ENCODE measurements around the gene TCF4.

Gene TCF4

GRCh38 chr18:55504808-55505207 lies 83.2 kb downstream of the TCF4 start:
- DNase-seq (ENCODE audit: low read depth, low spot score) = no peak

- no peak for DNase-seq (ENCODE audit: low read depth, low spot score)
Observed at GRCh38 chr18:55503167-55503820, 84.7 kb downstream of the TCF4 start.

DNA sequence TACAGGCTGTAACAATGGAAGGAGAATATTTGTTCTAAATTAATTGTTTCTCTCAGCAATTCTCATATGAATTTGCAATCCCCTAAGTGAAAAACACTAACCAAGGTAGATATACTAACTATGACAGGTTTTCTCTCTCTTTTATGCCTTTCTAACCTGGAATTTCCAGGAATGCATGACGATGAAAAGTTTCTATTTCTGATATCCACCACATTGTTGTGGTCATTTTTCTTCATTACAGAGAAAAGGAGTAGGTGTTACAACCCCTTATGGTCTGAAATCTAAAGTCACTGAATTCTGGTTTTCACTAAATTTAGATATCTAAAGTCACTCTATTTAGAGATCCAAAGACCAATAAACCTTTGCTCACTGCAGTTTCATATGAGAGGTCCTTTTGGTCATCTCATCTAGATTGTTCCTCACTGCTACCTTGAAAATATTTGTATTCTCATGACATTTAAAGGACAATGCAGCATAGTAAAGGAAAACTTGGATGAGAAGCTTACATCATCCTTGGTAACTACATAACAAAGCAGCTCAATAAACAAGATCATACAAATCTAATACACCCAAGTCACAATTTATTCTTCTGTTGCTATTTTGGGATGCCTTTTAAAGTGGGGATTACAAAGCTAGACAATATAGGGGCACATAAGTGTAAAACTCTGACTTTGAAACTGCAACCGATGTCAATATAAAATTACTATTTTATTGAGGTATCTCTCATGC lies 85.8 kb downstream of the TCF4 start:
- no peak for DNase-seq (ENCODE audit: low read depth, low spot score)

GRCh38 chr18:55501579-55501978 lies 86.4 kb downstream of the TCF4 start:
- no peak for DNase-seq (ENCODE audit: low read depth, low spot score)

GRCh38 chr18:55500316-55501086 lies 87.5 kb downstream of the TCF4 start:
- no peak for DNase-seq (ENCODE audit: low read depth, low spot score)

DNA sequence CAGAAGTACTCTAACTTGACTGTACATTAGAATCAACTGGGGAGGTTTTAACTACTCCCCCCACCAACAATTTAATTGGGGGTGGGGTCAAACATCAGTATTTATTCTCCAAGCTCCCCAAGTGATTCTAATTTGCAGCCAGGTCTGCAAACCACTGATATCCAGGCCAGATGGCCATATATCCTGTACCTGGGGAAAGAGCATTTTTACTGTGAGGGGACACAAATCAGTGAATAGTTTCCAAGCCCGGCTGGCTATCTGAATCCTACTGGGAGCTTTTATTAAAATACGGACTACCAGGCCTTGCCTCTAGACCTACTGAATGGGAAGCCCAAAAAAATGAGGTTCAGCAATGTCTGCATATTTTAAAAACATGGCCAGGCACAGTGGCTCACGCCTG lies 88.5 kb downstream of the TCF4 start:
- DNase-seq (ENCODE audit: low read depth, low spot score) = no peak

DNA sequence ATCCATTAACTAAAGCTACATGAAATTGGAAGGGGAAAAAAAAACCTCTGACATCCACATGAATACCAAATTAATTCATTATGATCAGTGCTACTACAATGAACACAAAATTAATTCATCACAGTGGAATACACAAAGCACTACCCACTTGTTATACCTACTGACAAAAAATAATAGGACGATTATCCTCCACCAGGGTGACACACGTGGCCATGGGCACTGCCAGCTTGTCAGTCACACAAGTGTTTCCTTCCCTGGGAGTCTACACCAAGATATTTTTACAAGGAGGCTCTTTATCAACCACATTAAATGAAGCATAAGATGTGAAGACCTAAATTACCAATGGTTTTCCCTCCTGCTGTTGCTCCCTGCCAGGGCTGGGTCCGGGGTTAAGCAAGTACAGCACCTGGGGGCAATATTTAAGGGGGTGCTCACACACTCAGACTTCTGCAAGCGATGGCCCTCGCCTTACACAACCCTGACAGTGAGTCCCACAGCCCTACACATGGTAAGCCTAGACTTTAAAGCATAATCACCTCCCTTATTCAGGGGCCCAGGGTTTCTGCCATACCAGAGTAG lies 90.1 kb downstream of the TCF4 start:
- DNase-seq (ENCODE audit: low read depth, low spot score) = no peak

DNA sequence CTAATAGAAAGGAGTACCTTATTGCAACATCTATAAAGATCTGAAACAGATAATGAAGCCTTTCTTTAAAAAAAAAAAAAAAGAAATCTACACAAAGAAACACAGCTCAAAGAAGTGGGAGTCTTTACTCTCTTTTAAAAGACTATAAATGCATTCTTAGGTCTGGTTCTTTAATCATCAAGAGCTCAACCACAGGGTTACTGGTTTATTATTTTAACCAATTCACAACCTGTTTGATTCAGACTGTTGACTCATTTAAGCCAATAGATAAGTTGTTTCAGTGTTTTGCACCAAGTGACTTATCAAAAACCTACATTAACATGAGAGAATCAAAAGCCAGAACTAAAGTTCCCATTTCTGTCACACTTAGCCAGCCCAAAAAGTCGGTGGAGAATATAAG lies 93.1 kb downstream of the TCF4 start:
- no peak for DNase-seq (ENCODE audit: low read depth, low spot score)

- DNase-seq (ENCODE audit: low read depth, low spot score) = no peak
Observed at GRCh38 chr18:55494441-55494840, 93.6 kb downstream of the TCF4 start.

GRCh38 chr18:55491616-55492015 lies 96.4 kb downstream of the TCF4 start:
- DNase-seq (ENCODE audit: low read depth, low spot score) = no peak

- DNase-seq (ENCODE audit: low read depth, low spot score) = no peak
Observed at GRCh38 chr18:55489034-55489986, 98.7 kb downstream of the TCF4 start.

- DNase-seq (ENCODE audit: low read depth, low spot score) = no peak
Observed at GRCh38 chr18:55488473-55488872, 99.5 kb downstream of the TCF4 start.

- no peak for DNase-seq (ENCODE audit: low read depth, low spot score)
Observed at GRCh38 chr18:55487997-55488396, 100.0 kb downstream of the TCF4 start.

- DNase-seq (ENCODE audit: low read depth, low spot score) = no peak
Observed at GRCh38 chr18:55486936-55487335, 101.1 kb downstream of the TCF4 start.

DNA sequence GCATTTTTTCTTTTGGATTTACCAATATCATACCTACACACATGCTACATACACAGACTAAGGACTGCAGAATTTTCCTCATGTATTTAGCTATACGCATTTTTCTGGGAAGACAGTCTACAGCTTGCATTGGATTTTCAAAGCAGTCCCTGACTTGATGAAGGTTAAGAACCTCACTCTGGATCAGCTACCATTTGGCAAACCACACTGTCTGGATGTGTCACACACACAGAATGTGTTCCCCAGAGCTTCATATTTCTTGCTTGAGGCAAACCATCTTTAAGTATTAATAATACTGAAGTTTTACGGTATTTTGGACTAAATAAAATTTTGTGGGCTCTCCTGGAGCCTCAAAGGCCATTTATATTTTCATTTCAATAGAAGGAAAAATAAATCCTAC lies 102.3 kb downstream of the TCF4 start:
- no peak for DNase-seq (ENCODE audit: low read depth, low spot score)

- DNase-seq (ENCODE audit: low read depth, low spot score) = no peak
Observed at GRCh38 chr18:55484773-55485172, 103.2 kb downstream of the TCF4 start.

GRCh38 chr18:55483266-55483871 lies 104.6 kb downstream of the TCF4 start:
- DNase-seq (ENCODE audit: low read depth, low spot score) = no peak

DNA sequence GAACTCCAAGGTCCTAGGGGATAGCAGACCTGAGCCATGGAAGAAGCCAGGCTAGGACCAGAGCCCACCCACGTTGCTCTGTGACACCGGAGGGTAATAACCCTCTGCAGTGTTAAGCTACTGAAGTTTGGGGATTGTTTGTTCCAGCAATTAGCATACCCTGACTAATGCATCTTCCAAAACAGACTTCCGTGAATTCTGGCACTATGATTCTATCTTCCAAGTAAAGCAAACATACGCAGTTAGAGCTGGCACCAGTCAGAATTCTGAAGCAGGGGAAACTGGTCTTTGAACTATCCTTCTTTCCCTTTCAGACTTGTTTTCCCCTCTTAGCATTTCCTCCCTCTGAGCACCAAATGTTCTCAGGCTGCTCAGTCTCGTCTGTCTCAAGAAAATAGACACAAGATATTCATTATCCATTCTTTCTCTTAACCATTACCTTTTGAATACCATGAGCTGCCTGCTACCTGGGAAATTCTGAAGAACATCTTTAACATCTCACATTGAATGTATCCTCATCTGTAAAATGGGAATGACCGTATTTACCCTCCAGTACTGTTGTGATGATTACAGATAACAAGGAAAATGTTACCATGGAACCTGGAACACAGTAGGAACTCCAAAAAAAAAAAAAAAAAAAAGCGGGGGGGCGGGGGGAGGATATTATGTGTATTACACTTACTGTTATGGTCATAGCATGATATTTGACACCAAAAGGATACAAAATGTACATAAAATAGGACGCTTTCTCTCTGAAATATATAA lies 108.2 kb downstream of the TCF4 start:
- DNase-seq (ENCODE audit: low read depth, low spot score) = no peak

GRCh38 chr18:55477860-55478581 lies 110.0 kb downstream of the TCF4 start:
- DNase-seq (ENCODE audit: low read depth, low spot score) = no peak

Measured in brain pericyte (primary cell).